Loucy (cell line): ENCODE measurements around the gene NLGN1.

ENCODE experiments used
- H2AFZ ChIP-seq: fragments of 200-600 bp; sonication (generic); 2 replicates; pipeline ENCODE4 v1.6.0; 2016; ENCODE audit warnings: antibody characterized with exemption, mild to moderate bottlenecking, low read length, moderate library complexity
- H3F3A ChIP-seq: fragments of 200-600 bp; 2 replicates; pipeline ENCODE4 v1.6.0; 2016; ENCODE audit warnings: antibody characterized with exemption, low read depth, mild to moderate bottlenecking
- H3K27me3 ChIP-seq: fragments of 200-600 bp; sonication (generic); 2 replicates; pipeline ENCODE4 v1.6.1; 2014; ENCODE audit warnings: low read length, mild to moderate bottlenecking; ENCODE audit not compliant: insufficient read depth, poor library complexity, severe bottlenecking
- H3K36me3 ChIP-seq: fragments of 200-600 bp; sonication (generic); 2 replicates; pipeline ENCODE4 v1.6.1; 2016; ENCODE audit warnings: low read length; ENCODE audit not compliant: insufficient read depth
- H3K4me1 ChIP-seq: fragments of 200-600 bp; sonication (generic); 2 replicates; pipeline ENCODE4 v1.5.1; 2014; ENCODE audit warnings: low read length, mild to moderate bottlenecking; ENCODE audit not compliant: insufficient read depth, poor library complexity, severe bottlenecking
- H3K4me2 ChIP-seq: fragments of 200-600 bp; sonication (generic); 2 replicates; pipeline ENCODE4 v1.6.0; 2014; ENCODE audit warnings: antibody characterized with exemption, low read length, low read depth, mild to moderate bottlenecking; ENCODE audit not compliant: poor library complexity, severe bottlenecking
- H3K4me3 ChIP-seq: fragments of 200-600 bp; sonication (generic); 2 replicates; pipeline ENCODE4 v1.5.1; 2014; ENCODE audit warnings: low read length, mild to moderate bottlenecking, mixed read lengths; ENCODE audit not compliant: poor library complexity, severe bottlenecking
- H3K79me2 ChIP-seq: fragments of 200-600 bp; sonication (generic); 2 replicates; pipeline ENCODE4 v1.6.1; 2014; ENCODE audit warnings: low read length; ENCODE audit not compliant: insufficient read depth
- H3K9ac ChIP-seq: fragments of 200-600 bp; sonication (generic); 2 replicates; pipeline ENCODE4 v1.6.0; 2014; ENCODE audit warnings: mild to moderate bottlenecking, low read depth, low read length, moderate library complexity; ENCODE audit not compliant: poor library complexity, severe bottlenecking
- H3K9me2 ChIP-seq: fragments of 200-600 bp; sonication (generic); replicated peaks from 2 replicates; pipeline ENCODE4 v1.6.1; 2016; ENCODE audit warnings: low read depth, low read length, mixed read lengths
- H3K9me3 ChIP-seq: fragments of 200-600 bp; sonication (generic); 2 replicates; pipeline ENCODE4 v1.6.1; 2014; ENCODE audit warnings: mild to moderate bottlenecking, antibody characterized with exemption, low read length, low read depth; ENCODE audit not compliant: insufficient read depth
- H4K20me1 ChIP-seq: fragments of 200-600 bp; sonication (generic); 2 replicates; pipeline ENCODE4 v1.6.0; 2014; ENCODE audit warnings: antibody characterized with exemption, low read length, mild to moderate bottlenecking; ENCODE audit not compliant: insufficient read depth, poor library complexity, severe bottlenecking
- CTCF ChIP-seq: fragments of 200-600 bp; sonication (generic); conservative IDR thresholded peaks from 2 replicates; pipeline ENCODE4 v1.5.1; 2014; ENCODE audit warnings: mild to moderate bottlenecking, antibody characterized with exemption, low read length
- EZH2phosphoT487 ChIP-seq: fragments of 200-600 bp; IDR thresholded peaks from 2 replicates; pipeline ENCODE4 v1.6.1; 2018; ENCODE audit warnings: antibody characterized with exemption, mild to moderate bottlenecking, moderate library complexity, borderline replicate concordance

Gene NLGN1

GRCh38 chr3:173793963-173794362 lies 396.4 kb downstream of the NLGN1 start:
- H3K4me1 ChIP-seq: no peaks in the 10 kb centered on the region
- H3K9me3 ChIP-seq: no peaks in the 10 kb centered on the region
- no peaks in the 10 kb centered on the region for H3K9me2 ChIP-seq
- H3K27me3 ChIP-seq: no peaks in the 10 kb centered on the region
- H2AFZ ChIP-seq: no peak overlapping the region
- H3K4me3 ChIP-seq: no peak overlapping the region
- H3K79me2 ChIP-seq: no peaks in the 10 kb centered on the region
- no peak overlapping the region for H3K9ac ChIP-seq
- H3K36me3 ChIP-seq: no peaks in the 10 kb centered on the region
- H3K4me2 ChIP-seq: no peak overlapping the region
- H3F3A ChIP-seq: no peaks in the 10 kb centered on the region
- H4K20me1 ChIP-seq: no peaks in the 10 kb centered on the region
- TF ChIP-seq EZH2phosphoT487: no peak
- TF ChIP-seq CTCF: no peak

DNA sequence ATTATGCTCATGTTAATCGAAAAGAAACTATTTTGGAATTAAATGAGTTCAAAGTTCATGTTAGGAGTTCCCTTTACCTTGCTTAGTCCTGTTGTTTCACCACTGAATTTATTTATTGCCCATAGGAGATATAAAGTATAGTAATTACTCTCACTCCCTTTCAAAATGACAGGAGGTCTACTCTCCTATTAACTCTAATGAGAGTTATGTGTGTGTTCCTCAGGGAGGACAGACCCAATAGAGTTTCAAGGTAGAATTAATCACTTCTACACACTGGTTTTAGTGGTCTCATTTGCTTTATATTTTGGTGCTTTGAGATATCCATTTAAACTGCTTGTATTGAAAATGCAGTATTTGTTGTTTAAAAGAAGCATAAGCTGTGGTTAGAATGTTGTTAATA lies 398.9 kb downstream of the NLGN1 start:
- Histone ChIP-seq H3K79me2 (no peaks in the 10 kb centered on the region), H3K4me2 (no peak overlapping the region), H3K36me3 (no peaks in the 10 kb centered on the region), H3K27me3 (no peaks in the 10 kb centered on the region), H3K9me3 (no peaks in the 10 kb centered on the region), H2AFZ (no peak overlapping the region), H3K4me1 (no peaks in the 10 kb centered on the region), H3K9ac (no peak overlapping the region), H4K20me1 (no peaks in the 10 kb centered on the region), H3K4me3 (no peak overlapping the region), H3K9me2 (no peaks in the 10 kb centered on the region), H3F3A (no peaks in the 10 kb centered on the region)
- TF ChIP-seq EZH2phosphoT487: no peak
- TF ChIP-seq CTCF: no peak

DNA sequence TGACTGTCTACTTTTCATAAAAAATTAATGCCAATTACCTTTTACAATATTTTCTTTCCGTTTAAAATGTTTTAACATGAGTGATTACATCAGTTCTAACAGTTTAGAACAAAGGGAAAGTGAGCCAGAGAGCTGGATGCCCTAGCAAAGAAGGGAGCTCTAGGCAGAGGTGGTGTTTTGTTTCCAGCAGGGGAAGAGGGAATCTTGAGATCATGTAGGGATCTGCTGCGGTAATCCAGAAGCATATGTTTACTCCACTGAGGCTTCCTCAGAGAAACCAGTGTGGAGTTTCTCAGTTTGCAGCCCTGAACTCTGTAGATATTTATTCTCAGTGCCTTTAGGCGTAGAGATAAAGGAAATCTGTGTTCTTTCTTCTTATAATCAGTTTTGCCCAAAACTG lies 399.3 kb downstream of the NLGN1 start:
- Histone ChIP-seq H3K79me2 (no peaks in the 10 kb centered on the region), H3K27me3 (no peaks in the 10 kb centered on the region), H2AFZ (no peak overlapping the region), H3F3A (no peaks in the 10 kb centered on the region), H3K36me3 (no peaks in the 10 kb centered on the region), H3K4me2 (no peak overlapping the region), H4K20me1 (no peaks in the 10 kb centered on the region), H3K9me2 (no peaks in the 10 kb centered on the region), H3K9me3 (no peaks in the 10 kb centered on the region), H3K4me1 (no peaks in the 10 kb centered on the region), H3K9ac (no peak overlapping the region), H3K4me3 (no peak overlapping the region)
- no peak for TF ChIP-seq EZH2phosphoT487
- no peak for TF ChIP-seq CTCF
